Fibroblast of mammary gland (primary cell): ENCODE measurements around the gene TUBB4B.

Source experiments
- DNase-seq: peaks from one replicate; pipeline ENCODE4 v3.0.0-alpha.2; 2010; ENCODE audit warnings: low read depth
- H3K4me3 ChIP-seq: 2 replicates; pipeline ENCODE4 v1.5.1; 2011; ENCODE audit warnings: low read depth, mild to moderate bottlenecking, low read length, moderate library complexity; ENCODE audit not compliant: control insufficient read depth
- CTCF ChIP-seq: conservative IDR thresholded peaks from 2 replicates; pipeline ENCODE4 v1.5.1; 2011; ENCODE audit warnings: low read depth, low read length, inconsistent platforms; ENCODE audit not compliant: control insufficient read depth, insufficient read depth

The TUBB4B gene

GRCh38 chr9:137211532-137211931 is 29.6 kb upstream of the TUBB4B start:
- TF ChIP-seq CTCF, result no peak

GRCh38 chr9:137212520-137212919 is 28.6 kb upstream of the TUBB4B start:
- no peak overlapping the region for H3K4me3 ChIP-seq
- no peak for TF ChIP-seq CTCF
- DNase-seq, result no peak

More at GRCh38 chr9:137211532-137211931, 29.6 kb upstream of the TUBB4B start:
- no peak overlapping the region for H3K4me3 ChIP-seq
- DNase-seq, result no peak

GRCh38 chr9:137213160-137214060 is 27.7 kb upstream of the TUBB4B start:
- no peak for TF ChIP-seq CTCF
- H3K4me3 ChIP-seq, result no peak overlapping the region
- peak; percentile 62 for DNase-seq

- H3K4me3 ChIP-seq, result no peak overlapping the region
- DNase-seq, result no peak
- no peak for TF ChIP-seq CTCF
These were observed 26.5 kb upstream of the TUBB4B start for GRCh38 chr9:137214620-137215019.

GRCh38 chr9:137215196-137215986 is 25.7 kb upstream of the TUBB4B start:
- DNase-seq, result no peak
- no peak overlapping the region for H3K4me3 ChIP-seq
- TF ChIP-seq CTCF, result no peak

- no peak for TF ChIP-seq CTCF
- H3K4me3 ChIP-seq, result no peak overlapping the region
- no peak for DNase-seq
These were observed 24.7 kb upstream of the TUBB4B start for GRCh38 chr9:137216188-137216965.
